ENCODE results near the gene SAXO1. TPM values are rescaled to one million over a fixed set of nuclear protein-coding genes. Genes with fewer than 3 reads are reported as not detected.
"Not testable (repeated sequence)": the region's sequence is repeated elsewhere in the genome, so short reads cannot be mapped to it uniquely, and the experiment has no call there.

Gene SAXO1, protein sequence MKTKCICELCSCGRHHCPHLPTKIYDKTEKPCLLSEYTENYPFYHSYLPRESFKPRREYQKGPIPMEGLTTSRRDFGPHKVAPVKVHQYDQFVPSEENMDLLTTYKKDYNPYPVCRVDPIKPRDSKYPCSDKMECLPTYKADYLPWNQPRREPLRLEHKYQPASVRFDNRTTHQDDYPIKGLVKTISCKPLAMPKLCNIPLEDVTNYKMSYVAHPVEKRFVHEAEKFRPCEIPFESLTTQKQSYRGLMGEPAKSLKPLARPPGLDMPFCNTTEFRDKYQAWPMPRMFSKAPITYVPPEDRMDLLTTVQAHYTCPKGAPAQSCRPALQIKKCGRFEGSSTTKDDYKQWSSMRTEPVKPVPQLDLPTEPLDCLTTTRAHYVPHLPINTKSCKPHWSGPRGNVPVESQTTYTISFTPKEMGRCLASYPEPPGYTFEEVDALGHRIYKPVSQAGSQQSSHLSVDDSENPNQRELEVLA
- under 1 TPM in 1 of 2 donors, not detected in 1; 0.15 TPM for total RNA-seq
- long read RNA-seq, result 0 reads

DNA sequence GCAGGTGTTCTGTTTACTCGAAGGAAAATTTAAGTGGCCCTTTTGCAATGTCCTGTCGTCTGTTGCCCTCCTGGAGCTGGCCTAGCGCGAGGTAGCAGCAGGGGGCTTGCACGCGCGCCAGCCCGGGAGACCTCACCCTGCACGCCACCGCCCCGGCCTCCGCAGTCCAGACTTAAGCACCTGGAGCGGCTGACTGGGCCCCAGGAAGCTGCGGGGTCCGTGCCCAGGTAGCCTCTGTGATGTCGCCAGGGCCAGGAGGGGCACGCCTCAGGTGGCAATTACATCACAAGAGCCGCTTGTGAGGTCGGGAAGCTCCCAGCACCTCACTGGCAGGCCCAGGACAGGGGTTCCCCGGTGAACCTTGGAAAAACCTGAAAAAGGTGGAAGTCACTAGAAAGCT lies at the start of gene SAXO1:
Gene SAXO1, minus strand, starts transcription at position 195 of the 400 bp plus-strand sequence. CDS start 301 bp downstream, outside the sequence.
- DNase-seq (no peak), ATAC-seq (no peak)
- intact Hi-C loops (cut with DNase I), result no loop called here

DNA sequence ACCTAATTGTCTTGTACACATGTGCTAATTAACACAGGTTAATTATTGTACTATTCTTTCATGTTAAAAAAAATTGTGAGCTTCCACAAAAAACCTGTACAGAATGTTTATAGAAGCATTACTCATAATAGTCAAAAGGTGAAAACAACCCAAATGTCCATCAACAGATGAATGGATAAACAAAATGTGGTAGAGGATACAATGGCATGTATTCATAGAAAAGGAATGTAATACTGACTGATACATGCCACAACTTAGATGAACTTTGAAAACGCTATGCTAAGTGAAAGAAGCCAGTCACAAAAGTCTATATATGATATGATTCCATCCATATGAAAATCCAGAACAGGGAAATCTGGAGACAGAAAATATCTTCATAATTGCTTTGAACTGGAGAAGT lies 41.8 kb upstream of the SAXO1 start:
- no peak for ATAC-seq
- no peak for DNase-seq
- intact Hi-C loops (cut with DNase I), result no loop called here

DNA sequence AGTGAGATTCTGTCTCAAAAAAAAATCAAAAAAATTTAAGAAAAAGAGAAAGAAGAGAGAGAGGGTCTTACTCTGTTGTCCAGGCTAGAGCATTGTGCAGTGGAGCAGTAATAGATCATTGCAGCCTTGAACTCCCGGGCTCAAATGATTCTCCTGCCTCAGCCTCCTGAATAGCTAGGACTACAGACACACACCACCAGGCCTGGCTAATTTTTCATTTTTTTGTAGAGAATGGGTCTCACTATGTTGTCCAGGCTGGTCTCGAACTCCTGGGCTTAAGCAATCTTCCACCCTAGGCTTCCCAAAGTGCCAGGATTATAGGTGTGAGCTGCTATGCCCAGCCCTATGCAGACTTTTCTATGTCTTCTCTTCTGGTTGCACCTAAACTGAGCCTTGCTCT lies 41.2 kb upstream of the SAXO1 start:
- DNase-seq (no peak), ATAC-seq (no peak)
- intact Hi-C loops (cut with DNase I), result no loop called here

DNA sequence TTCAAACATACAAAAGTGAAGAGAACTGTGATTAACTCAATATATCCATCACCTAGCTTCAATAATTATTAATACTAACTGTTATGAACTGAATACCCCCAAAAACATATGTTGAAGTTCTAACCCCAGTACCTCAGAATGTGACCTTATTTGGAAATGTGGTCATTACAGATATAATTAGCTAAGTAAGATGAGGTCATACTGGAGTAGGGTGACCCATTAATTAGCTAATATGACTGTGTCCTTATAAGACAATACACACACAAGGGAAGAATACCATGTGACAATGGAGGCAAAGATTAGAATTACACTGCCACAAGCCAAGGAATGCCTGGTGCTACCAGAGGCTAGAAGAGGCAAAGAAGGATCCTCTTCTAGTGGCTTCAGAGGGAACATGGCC lies 24.0 kb upstream of the SAXO1 start:
- intact Hi-C loops (cut with DNase I), result no loop called here
- ATAC-seq, result no peak
- DNase-seq, result no peak

DNA sequence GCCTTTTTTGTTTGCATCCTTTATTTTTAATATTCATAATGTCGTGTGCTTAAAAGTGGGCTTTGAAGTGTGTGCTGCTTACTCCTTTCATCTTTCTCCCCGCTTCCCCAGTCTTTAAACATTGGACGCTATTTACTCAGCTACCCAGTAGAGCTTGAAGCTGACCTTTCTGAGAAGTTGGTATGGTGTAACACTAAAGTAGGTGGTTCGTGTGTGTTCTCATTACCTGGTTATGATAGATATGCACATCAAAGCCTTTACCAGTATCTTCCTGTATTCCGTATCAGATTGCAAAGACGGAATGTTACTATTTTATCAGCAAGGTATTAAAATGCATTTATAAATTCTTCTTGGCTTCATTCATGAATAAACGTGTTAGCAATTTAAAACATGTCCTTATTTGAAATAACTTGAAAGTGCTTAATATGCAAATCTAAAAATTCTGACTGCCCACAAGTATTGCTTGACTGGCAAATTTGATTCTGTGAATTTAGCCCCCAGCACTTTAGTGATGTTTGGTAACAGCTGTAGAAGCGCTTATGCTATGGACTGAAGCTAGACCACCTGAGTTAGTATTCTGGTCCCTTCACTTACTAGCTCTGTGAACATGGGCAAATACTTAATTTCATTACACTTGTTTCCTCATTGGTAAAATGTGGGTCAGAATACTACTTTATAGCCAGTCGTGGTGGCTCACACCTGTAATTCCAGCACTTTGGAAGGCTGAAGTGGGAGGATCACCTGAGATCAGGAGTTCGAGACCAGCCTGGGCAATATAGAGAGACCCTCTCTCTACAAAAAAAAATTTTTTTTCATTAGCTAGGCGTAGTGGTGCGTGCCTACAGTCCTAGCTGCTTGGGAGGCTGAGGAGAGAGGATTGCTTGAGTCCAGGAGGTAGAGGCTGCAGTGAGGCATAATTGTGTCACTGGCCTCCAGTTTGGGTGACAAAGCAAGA lies 17.9 kb upstream of the SAXO1 start:
- intact Hi-C loops (cut with DNase I), result loop anchor here in 1 of 2 donors (5.0 kb wide), 1 partner anchor 326 kb away; no protein-coding TSS in a partner anchor
- ATAC-seq (no peak), DNase-seq (no peak)

DNA sequence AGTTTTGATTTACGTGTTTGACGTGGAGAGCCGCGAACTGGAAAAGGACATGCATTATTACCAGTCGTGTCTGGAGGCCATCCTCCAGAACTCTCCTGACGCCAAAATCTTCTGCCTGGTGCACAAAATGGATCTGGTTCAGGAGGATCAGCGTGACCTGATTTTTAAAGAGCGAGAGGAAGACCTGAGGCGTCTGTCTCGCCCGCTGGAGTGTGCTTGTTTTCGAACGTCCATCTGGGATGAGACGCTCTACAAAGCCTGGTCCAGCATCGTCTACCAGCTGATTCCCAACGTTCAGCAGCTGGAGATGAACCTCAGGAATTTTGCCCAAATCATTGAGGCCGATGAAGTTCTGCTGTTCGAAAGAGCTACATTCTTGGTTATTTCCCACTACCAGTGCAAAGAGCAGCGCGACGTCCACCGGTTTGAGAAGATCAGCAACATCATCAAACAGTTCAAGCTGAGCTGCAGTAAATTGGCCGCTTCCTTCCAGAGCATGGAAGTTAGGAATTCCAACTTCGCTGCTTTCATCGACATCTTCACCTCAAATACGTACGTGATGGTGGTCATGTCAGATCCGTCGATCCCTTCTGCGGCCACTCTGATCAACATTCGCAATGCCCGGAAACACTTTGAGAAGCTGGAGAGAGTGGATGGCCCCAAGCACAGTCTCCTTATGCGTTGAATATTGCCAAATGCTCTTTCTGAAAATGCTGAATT lies 17.1 kb upstream of the SAXO1 start:
- ATAC-seq (peak; percentile 2 to 16), DNase-seq (no peak)
- intact Hi-C loops (cut with DNase I), result loop anchor here in 1 of 2 donors (2.0 to 5.0 kb wide), 3 partner anchors 123 to 407 kb away; no protein-coding TSS in a partner anchor

DNA sequence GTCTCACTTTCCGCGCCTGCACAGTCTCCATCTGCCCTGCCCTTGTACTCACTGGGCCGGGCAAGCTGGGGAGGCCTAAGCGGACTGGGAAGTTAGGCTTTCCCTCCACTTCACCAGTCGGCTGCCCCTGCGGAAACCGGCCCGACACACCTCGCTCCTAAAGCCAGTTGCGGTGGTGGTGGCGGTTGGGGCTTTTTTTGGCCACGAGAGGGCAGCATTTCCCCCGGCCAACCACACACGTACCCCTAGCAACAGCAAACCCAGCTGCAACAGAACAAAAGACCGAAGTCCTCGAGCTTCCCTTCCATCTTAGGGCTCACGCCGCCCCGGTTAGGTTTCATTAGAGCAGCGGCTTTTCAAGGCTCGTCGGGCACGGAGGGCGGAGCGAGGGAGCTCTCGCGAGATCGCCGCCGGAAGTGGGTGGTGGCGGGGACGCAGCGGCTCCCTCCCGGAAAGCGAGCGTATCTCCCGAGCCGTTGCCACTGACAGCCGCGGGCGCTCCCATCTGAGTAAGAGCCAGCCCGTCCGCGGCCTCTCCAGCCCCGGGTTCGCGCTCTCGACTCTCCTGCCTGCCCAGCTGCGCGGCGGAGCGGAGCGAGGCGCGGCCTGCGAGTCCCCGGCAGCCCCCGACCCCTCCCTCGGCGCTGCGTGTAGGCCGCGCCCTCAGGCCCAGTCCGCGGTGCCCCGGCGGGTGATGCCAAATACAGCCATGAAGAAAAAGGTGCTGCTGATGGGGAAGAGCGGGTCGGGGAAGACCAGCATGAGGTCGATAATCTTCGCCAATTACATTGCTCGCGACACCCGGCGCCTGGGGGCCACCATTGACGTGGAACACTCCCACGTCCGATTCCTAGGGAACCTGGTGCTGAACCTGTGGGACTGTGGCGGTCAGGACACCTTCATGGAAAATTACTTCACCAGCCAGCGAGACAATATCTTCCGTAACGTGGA lies 16.2 kb upstream of the SAXO1 start, which contains the start of gene RRAGA:
Gene RRAGA, plus strand, starts transcription at position 462 of the 951 bp plus-strand sequence. Its CDS starts 233 bp downstream, at position 695.
- intact Hi-C loops (cut with DNase I), result loop anchor here in 1 of 2 donors (2.0 kb wide), 2 partner anchors 124 to 408 kb away; no protein-coding TSS in a partner anchor

DNA sequence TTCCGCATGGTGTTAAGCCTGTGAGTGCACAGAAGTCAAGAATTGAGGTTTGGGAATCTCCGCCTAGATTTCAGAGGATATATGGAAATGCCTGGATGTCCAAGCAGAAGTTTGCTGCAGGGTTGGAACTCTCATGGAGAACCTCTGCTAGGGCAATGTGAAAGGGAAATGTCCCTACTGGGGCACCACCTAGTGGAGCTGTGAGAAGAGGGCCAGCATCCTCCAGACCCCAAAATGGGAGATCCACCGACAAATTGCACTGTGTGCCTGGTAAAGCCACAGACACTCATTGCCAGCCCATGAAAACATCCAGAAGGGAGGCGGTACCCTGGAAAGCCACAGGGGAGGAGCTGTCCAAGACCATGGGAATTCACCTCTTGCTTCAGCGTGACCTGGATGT lies 3.6 kb upstream of the SAXO1 start:
- ATAC-seq (no peak), DNase-seq (no peak)
- intact Hi-C loops (cut with DNase I), result no loop called here

More for the DNA sequence above, 16.2 kb upstream of the SAXO1 start, which contains the start of gene RRAGA:
- peak; percentile 96 to 97 for ATAC-seq
- peak; percentile 94 for DNase-seq

DNA sequence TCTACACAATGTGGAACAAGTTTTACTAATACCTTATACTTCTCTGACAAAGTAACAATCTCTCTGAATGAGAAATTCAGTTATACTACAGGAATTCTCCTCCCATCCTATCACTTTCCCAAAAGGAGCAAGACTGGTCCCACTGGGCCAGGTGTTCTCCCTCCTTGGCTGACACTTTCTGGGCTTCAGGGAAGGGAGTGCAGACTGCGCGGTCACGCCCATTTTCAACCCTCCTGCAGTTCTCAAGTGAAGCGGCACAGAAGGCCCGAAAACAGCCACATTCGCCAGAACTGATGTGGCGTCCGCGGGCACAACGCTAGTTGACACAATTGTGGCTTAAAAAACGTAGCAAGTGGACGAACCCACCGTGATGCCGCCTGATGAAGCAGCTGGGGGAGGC lies 603 bp downstream of the SAXO1 start:
- peak in 1 of 2 donors; percentile 38 for ATAC-seq
- no peak for DNase-seq
- intact Hi-C loops (cut with DNase I), result no loop called here

DNA sequence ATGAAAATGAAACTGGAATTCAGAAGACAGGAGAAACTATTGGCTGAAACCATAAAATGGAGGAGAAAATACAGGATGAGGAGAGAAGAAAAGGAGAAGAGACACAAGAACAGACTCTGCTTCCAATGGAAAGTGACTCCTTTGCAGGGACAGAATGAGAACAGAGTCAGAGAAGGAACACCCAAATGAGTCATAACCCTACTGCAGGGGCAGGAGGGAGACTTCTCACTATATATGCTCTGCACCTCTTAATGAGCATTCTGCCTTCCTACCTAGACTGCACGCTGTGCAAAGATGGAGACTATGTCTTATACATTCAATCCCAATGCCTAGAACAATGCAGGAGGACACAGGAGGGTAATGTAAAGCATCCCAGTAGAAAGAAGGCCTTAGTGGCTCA lies 2.1 kb downstream of the SAXO1 start:
- no peak for DNase-seq
- no peak for ATAC-seq
- intact Hi-C loops (cut with DNase I), result no loop called here

DNA sequence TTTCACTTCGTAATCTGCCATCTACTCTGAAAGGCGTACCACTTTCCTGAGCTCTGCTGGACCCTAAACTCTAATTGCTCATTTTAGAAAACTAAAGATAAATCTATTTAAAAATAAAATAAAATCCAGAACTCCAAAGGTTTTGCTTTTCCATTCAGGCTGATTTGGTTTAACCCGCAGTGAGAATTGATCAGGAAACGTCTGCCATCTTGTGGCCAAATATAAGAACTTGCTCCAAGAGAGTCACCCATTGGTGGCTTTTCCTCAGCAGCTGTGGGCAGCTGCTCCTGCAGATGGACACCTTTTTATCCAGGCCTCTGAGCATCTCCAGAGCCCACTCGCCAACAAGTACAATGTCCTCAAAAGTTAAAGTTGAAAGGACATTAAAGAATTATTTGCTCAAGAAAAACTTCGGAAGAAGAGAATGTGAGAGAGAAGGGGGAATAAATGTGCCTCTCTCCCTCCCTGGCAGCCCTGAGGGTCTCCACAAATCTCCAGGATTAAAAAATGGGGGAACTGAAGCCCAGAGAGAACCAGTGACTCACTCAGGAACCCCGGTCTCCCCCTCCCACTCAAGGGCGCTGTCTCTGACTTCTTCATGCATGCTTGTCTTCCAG lies 4.1 kb downstream of the SAXO1 start:
- ATAC-seq, result peak; percentile 66 to 70
- DNase-seq, result no peak
- intact Hi-C loops (cut with DNase I), result loop anchor here (2.0 to 10.0 kb wide), 4 partner anchors 594 to 1222 kb away; no protein-coding TSS in a partner anchor

DNA sequence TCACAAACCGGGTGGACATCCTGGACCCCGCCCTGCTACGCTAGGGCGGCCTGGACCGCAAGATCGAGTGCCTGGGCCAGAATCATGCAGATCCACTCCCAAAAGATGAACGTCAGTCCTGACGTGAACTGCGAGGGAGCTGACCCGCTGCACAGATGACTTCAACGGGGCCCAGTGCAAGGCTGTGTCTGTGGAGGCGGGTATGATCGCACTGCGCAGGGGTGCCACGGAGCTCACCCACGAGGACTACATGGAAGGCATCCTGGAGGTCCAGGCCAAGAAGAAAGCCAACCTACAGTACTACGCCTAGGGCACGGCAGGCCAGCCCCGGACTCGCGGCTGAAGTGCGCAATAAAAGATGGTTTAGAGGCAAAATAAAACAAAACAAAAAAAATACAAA lies 5.2 kb downstream of the SAXO1 start:
- no peak for ATAC-seq
- no peak for DNase-seq
- intact Hi-C loops (cut with DNase I), result loop anchor here (2.0 to 10.0 kb wide), 4 partner anchors 593 to 1221 kb away; no protein-coding TSS in a partner anchor

DNA sequence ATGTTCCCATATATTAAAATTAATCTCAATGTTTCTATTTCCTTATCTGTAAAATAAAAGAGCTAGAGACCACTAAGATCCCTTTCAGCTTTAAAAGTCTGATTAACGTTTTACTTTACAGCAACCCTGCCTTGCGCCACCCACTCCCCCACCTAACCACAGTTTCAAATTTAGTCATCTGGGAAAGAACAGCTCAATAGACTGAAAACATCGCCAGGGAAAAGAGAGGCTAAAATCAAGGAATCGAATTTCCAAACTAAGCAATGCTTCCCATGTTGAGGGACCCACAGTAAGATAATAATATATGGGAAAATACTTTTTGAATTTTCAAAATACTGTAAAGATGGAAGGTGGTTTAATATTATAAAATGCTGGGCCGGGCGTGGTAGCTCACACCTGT lies 6.6 kb downstream of the SAXO1 start:
- intact Hi-C loops (cut with DNase I), result loop anchor here (5.0 to 10.0 kb wide), 3 partner anchors 592 to 1219 kb away; no protein-coding TSS in a partner anchor
- DNase-seq (no peak), ATAC-seq (no peak)

DNA sequence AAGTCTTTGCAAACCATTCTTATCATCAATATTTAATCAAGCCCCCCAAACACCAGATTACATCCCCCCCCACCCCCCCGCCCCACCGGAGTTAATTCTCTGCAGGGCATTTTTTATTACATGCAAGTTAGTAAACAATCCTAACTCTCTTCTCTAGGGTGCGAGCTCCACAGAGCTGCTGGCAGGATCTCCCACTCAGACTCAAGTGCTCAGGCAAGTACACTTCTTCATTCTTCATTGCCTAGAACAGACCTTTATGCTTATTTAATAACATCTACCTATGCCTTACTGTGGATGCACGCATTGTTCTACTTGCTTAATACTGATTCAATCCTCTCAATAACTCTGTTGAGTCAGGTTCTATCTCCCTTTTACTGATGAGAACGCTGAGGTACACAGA lies 9.9 kb downstream of the SAXO1 start:
- intact Hi-C loops (cut with DNase I), result loop anchor here (10.0 kb wide), 2 partner anchors 588 to 768 kb away; no protein-coding TSS in a partner anchor
- DNase-seq (no peak), ATAC-seq (no peak)

DNA sequence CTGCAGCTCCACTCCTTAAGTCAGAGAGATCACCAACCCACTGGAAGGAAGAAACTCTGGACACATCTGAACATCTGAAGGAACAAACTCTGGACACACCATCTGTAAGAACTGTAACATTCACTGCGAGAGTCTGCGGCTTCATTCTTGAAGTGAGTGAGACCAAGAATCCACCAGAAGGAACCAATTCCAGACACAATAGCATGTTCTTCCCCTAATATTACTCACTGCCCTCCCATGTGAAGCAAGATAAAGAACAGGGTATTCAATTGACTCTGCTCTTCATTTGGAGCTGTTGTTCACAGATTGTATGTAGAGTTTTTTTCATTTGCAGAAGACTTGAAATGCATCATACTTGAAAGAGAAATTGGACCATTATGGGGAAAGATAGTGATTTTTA lies 10.8 kb downstream of the SAXO1 start:
- DNase-seq (no peak), ATAC-seq (no peak)
- intact Hi-C loops (cut with DNase I), result loop anchor here (10.0 kb wide), 2 partner anchors 587 to 767 kb away; no protein-coding TSS in a partner anchor

DNA sequence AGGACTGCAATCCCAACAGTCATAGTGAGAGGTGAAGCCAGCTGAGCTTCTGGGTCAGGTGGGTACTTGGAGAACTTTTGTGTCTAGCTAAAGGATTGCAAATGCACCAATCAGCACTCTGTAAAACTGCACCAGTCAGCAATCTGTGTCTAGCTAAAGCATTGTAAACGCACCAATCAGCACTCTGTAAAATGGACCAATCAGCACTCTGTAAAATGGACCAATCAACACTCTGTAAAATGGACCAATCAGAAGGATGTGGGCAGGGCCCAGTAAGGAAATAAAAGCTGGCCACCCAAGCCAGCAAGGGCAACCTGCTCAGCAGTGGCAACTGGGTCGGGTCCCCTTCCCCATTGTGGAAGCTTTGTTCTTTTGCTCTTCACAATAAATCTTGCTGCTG lies 11.4 kb downstream of the SAXO1 start:
- intact Hi-C loops (cut with DNase I), result loop anchor here (10.0 kb wide), 2 partner anchors 587 to 767 kb away; no protein-coding TSS in a partner anchor
- DNase-seq, ATAC-seq: not testable (repeated sequence)

Data from left cardiac atrium (tissue), 4 donors.